ENCODE results near the gene BID. TPM values are rescaled to one million over a fixed set of nuclear protein-coding genes. Genes with fewer than 3 reads are reported as not detected.

The BID gene
- total and polyA plus RNA-seq, 2 of the 8 experiments (the other 6 are each of a cell fraction or from before 2014, with no cell fraction given): 39.3 to 114 TPM

DNA sequence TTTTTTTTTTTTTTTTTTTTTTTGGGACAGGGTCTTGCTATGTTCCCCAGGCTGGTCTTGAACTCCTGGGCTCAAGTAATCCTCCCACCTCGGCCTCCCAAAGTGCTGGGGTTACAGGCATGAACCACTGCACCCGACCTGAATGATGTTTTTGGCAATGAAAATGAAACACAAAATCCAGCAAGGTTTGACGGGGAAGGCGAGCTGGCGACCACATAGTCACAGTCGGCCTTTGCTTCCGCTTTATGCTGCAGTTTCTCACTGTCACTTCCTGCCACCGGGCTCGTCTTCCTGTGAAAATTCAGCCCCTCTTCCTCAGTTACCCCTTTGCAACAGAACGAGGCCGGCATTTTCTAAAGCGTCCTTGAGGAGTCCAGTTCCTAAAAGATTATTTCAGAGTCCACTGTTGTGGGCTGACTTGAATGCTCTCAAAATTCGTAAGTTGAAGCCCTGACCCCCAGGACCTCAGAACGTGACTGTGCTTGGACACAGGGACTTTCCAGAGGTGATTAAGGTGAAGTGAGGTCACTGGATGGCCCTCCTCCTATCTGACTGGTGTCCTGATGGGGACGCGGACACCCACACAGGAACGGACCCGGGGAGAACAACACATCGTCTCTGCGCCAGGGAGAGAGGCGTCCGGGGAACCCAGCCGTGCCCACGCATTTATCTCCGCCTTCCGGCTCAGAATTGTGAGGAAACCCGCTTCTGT is 2.9 kb upstream of the BID start:
- H4K20me1 ChIP-seq (replicated peaks in 1 of 2; ENCODE audit: control insufficient read depth in 1 of 2, insufficient read depth in 2 of 2, low read length in 2 of 2): peaks cover 0 to 2% of the 10 kb centered on the region in 2 experiments
- H3K14ac ChIP-seq (ENCODE audit: insufficient read length): no peak overlapping the region
- peaks cover 11% of the 10 kb centered on the region for H3K23me2 ChIP-seq (ENCODE audit: low read depth, low read length)
- H3K4me3 ChIP-seq (ENCODE audit: extremely low read depth in 1 of 4, insufficient read depth in 2 of 4, low read depth in 3 of 4, low read length in 4 of 4): no peak overlapping the region
- H3K4ac ChIP-seq (replicated peaks; ENCODE audit: insufficient read length, low read depth, low read length): no peak overlapping the region
- H3K79me1 ChIP-seq (ENCODE audit: low read depth, low read length): peaks cover 7% of the 10 kb centered on the region; the same call in 1 of the 2 replicates
- H3K18ac ChIP-seq (ENCODE audit: extremely low read depth, low read length): no peak overlapping the region
- 90% methylated on average over 26 of the region's 27 CpGs; no CpG with 5 or more reads in 1 of the 2 experiments for WGBS, 2 experiments (ENCODE audit: extremely low coverage in 1 of 2, insufficient coverage in 1 of 2, insufficient read length in 1 of 2, insufficient replicate concordance in 2 of 2, low coverage in 1 of 2, low lambda C conversion rate in 2 of 2, missing lambda C conversion rate in 1 of 2)
- no peak overlapping the region for H2BK20ac ChIP-seq (ENCODE audit: low read length)
- DNase-seq (ENCODE audit: low read depth in 1 of 2, low spot score in 2 of 2): no peak
- H3K23ac ChIP-seq (ENCODE audit: insufficient read length): no peak overlapping the region
- no peaks in the 10 kb centered on the region for H3K36me3 ChIP-seq (ENCODE audit: control insufficient read depth in 2 of 4, insufficient read depth in 4 of 4, low read length in 3 of 4)
- H3K9me3 ChIP-seq (ENCODE audit: insufficient read depth in 2 of 2, low read depth in 1 of 2, low read length in 1 of 2): no peaks in the 10 kb centered on the region
- H3K4me1 ChIP-seq (replicated peaks in 1 of 4; ENCODE audit: control insufficient read depth in 3 of 4, insufficient read depth in 4 of 4, low read length in 3 of 4): peaks cover 0 to 25% (median 21%) of the 10 kb centered on the region in 4 experiments; a peak in 6 of 7 replicates
- H3K9ac ChIP-seq (replicated peaks in 1 of 4; ENCODE audit: extremely low read depth in 1 of 4, low read depth in 3 of 4, low read length in 3 of 4): no peak overlapping the region
- H4K8ac ChIP-seq (ENCODE audit: extremely low read depth, insufficient read depth, low read length): no peak overlapping the region
- H3K56ac ChIP-seq (replicated peaks; ENCODE audit: insufficient read length, low read depth, low read length): no peak overlapping the region
- no peak overlapping the region for H2AFZ ChIP-seq (ENCODE audit: low read length)
- 0 out of 2 replicates have a peak overlapping the region, but pooled peaks have one; percentile 50 for H2BK12ac ChIP-seq (ENCODE audit: low read depth, low read length)
- H2AK5ac ChIP-seq (ENCODE audit: low read depth, low read length): no peak overlapping the region
- H3K27me3 ChIP-seq (replicated peaks in 1 of 4; ENCODE audit: control insufficient read depth in 3 of 4, extremely low read depth in 1 of 4, insufficient read depth in 3 of 4, low read length in 3 of 4): no peaks in the 10 kb centered on the region
- POLR2A ChIA-PET (ENCODE audit: partially characterized antibody): interaction anchor here (1.3 kb wide), 1 partner anchor 10 kb away, joined by 3 read pairs; no protein-coding TSS in a partner anchor
- no peak overlapping the region for H2BK15ac ChIP-seq (ENCODE audit: low read length)
- H4K91ac ChIP-seq (replicated peaks; ENCODE audit: insufficient read length, low read length): no peak overlapping the region
- peaks cover 0 to 13% of the 10 kb centered on the region in 2 experiments; a peak in 1 of 4 replicates for H3K79me2 ChIP-seq (ENCODE audit: control insufficient read depth in 1 of 2, insufficient read depth in 2 of 2, low read length in 2 of 2)
- H3K4me2 ChIP-seq (ENCODE audit: insufficient read depth in 1 of 2, low read depth in 2 of 2, low read length in 2 of 2): no peak overlapping the region
- no peak for FAIRE-seq
- H2BK5ac ChIP-seq (ENCODE audit: low read depth, low read length): no peak overlapping the region
- no peak overlapping the region for H2BK120ac ChIP-seq (replicated peaks; ENCODE audit: low read depth, low read length)
- CTCF ChIA-PET (ENCODE audit: partially characterized antibody): interaction anchor here (0.7 to 6.5 kb wide), 4 partner anchors 12 to 42 kb away, joined by 3 to 52 read pairs (median 27); no protein-coding TSS in a partner anchor
- H3K27ac ChIP-seq (ENCODE audit: low read depth, low read length): no peak overlapping the region
- H4K5ac ChIP-seq (ENCODE audit: insufficient read length, low read depth, low read length): no peak overlapping the region
- TF ChIP-seq CEBPB (IDR thresholded peaks at IDR 0.05; ENCODE audit: low read depth, low read length): no peak
- TF ChIP-seq SIX5 (IDR thresholded peaks at IDR 0.05; ENCODE audit: low read depth, low read length): no peak
- no peak for TF ChIP-seq SUZ12 (IDR thresholded peaks at IDR 0.05; ENCODE audit: low read length)
- no peak for TF ChIP-seq POLR2AphosphoS5 (IDR thresholded peaks at IDR 0.05; ENCODE audit: low read depth, low read length)
- no peak for TF ChIP-seq E2F6 (IDR thresholded peaks at IDR 0.05)
- no peak for TF ChIP-seq FOSL1 (IDR thresholded peaks at IDR 0.05; ENCODE audit: insufficient read depth, low read depth, low read length)
- no peak for TF ChIP-seq KDM5A (IDR thresholded peaks at IDR 0.05; ENCODE audit: low read length)
- TF ChIP-seq BCL11A (IDR thresholded peaks at IDR 0.05; ENCODE audit: low read depth in 2 of 2, low read length in 2 of 2): no peak
- TF ChIP-seq HDAC6 (IDR thresholded peaks at IDR 0.05; ENCODE audit: low read depth, low read length): no peak
- TF ChIP-seq SIN3A (conservative IDR thresholded peaks at IDR 0.05 in 1 of 2, IDR thresholded peaks at IDR 0.05 in 1 of 2; ENCODE audit: low read depth in 1 of 2, low read length in 2 of 2): no peak
- TF ChIP-seq SAP30 (IDR thresholded peaks at IDR 0.05; ENCODE audit: insufficient read depth, insufficient replicate concordance, low read length): no peak
- no peak for TF ChIP-seq CBX5 (IDR thresholded peaks at IDR 0.05; ENCODE audit: low read depth, low read length)
